DOHH2 (cell line): Measurements from ENCODE around the gene CALHM5.

Experiments used
- H3F3A ChIP-seq: fragments of 200-600 bp; sonication (generic), shearing (Covaris generic); 2 replicates; pipeline ENCODE4 v1.6.0; 2016; ENCODE audit warnings: antibody characterized with exemption, mild to moderate bottlenecking; ENCODE audit not compliant: control insufficient read depth, insufficient read depth
- H3K27ac ChIP-seq: fragments of 200-600 bp; sonication (generic); 2 replicates; pipeline ENCODE4 v1.5.1; 2014; ENCODE audit warnings: low read depth, mild to moderate bottlenecking, low read length, moderate library complexity
- H3K27me3 ChIP-seq: fragments of 200-600 bp; sonication (generic); 2 replicates; pipeline ENCODE4 v1.6.1; 2014; ENCODE audit warnings: mild to moderate bottlenecking, low read length, mixed read lengths; ENCODE audit not compliant: control insufficient read depth
- H3K36me3 ChIP-seq: fragments of 200-600 bp; sonication (generic); 2 replicates; pipeline ENCODE4 v1.6.1; 2014; ENCODE audit warnings: mild to moderate bottlenecking, low read length, moderate library complexity, mixed read lengths; ENCODE audit not compliant: control insufficient read depth
- H3K4me1 ChIP-seq: fragments of 200-600 bp; sonication (generic); 2 replicates; pipeline ENCODE4 v1.6.1; 2014; ENCODE audit warnings: mild to moderate bottlenecking, low read length, mixed read lengths; ENCODE audit not compliant: control insufficient read depth
- H3K4me2 ChIP-seq: fragments of 200-600 bp; sonication (generic); 2 replicates; pipeline ENCODE4 v1.6.0; 2014; ENCODE audit warnings: mild to moderate bottlenecking, low read length, moderate library complexity
- H3K4me3 ChIP-seq: fragments of 200-600 bp; sonication (generic); 2 replicates; pipeline ENCODE4 v1.5.1; 2014; ENCODE audit warnings: mild to moderate bottlenecking, low read length, mixed read lengths
- H3K79me2 ChIP-seq: fragments of 200-600 bp; sonication (generic); 2 replicates; pipeline ENCODE4 v1.6.1; 2014; ENCODE audit warnings: mild to moderate bottlenecking, low read length, mixed read lengths; ENCODE audit not compliant: control insufficient read depth
- H3K9me2 ChIP-seq: fragments of 200-600 bp; sonication (generic); replicated peaks from 2 replicates; pipeline ENCODE4 v1.6.1; 2014; ENCODE audit warnings: mild to moderate bottlenecking, low read length, mixed read lengths; ENCODE audit not compliant: control insufficient read depth
- H3K9me3 ChIP-seq: fragments of 200-600 bp; sonication (generic); 2 replicates; pipeline ENCODE4 v1.6.1; 2014; ENCODE audit warnings: antibody characterized with exemption, low read length, mixed read lengths; ENCODE audit not compliant: control insufficient read depth, insufficient read depth
- H4K20me1 ChIP-seq: fragments of 200-600 bp; sonication (generic); 2 replicates; pipeline ENCODE4 v1.6.0; 2014; ENCODE audit warnings: low read depth, mild to moderate bottlenecking, antibody characterized with exemption, low read length, moderate library complexity; ENCODE audit not compliant: control insufficient read depth, insufficient read depth
- CTCF ChIP-seq: fragments of 200-600 bp; sonication (generic); IDR thresholded peaks from one replicate; pipeline ENCODE4 v1.5.1; 2014; ENCODE audit warnings: antibody characterized with exemption, mild to moderate bottlenecking, low read depth, low read length; ENCODE audit not compliant: poor library complexity, severe bottlenecking
- EZH2phosphoT487 ChIP-seq: fragments of 200-600 bp; sonication (generic); IDR thresholded peaks from 2 replicates; pipeline ENCODE4 v1.6.1; 2017; ENCODE audit warnings: borderline replicate concordance, mild to moderate bottlenecking, antibody characterized with exemption, low read length, moderate library complexity, mixed read lengths

Gene CALHM5

GRCh38 chr6:116562614-116563013, 51.2 kb downstream of the CALHM5 start:
- Histone ChIP-seq H3K79me2 (no peaks in the 10 kb centered on the region), H3K4me2 (no peak overlapping the region)
- TF ChIP-seq CTCF (no peak), EZH2phosphoT487 (no peak)

GRCh38 chr6:116563830-116564229, 52.4 kb downstream of the CALHM5 start:
- H3F3A ChIP-seq: no peaks in the 10 kb centered on the region; the same call in 1 of the 2 replicates
- H3K4me2 ChIP-seq: no peak overlapping the region
- peaks cover 31% of the 10 kb centered on the region for H3K27me3 ChIP-seq
- no peaks in the 10 kb centered on the region for H3K9me2 ChIP-seq
- no peaks in the 10 kb centered on the region for H4K20me1 ChIP-seq
- H3K9me3 ChIP-seq: no peaks in the 10 kb centered on the region
- no peak overlapping the region for H3K27ac ChIP-seq
- H3K4me1 ChIP-seq: peaks cover 8% of the 10 kb centered on the region
- TF ChIP-seq CTCF (no peak), EZH2phosphoT487 (no peak)
- no peak overlapping the region for H3K4me3 ChIP-seq
- no peaks in the 10 kb centered on the region for H3K79me2 ChIP-seq
- H3K36me3 ChIP-seq: no peaks in the 10 kb centered on the region

More at GRCh38 chr6:116562614-116563013, 51.2 kb downstream of the CALHM5 start:
- Histone ChIP-seq H3K36me3 (no peaks in the 10 kb centered on the region), H4K20me1 (no peaks in the 10 kb centered on the region), H3F3A (no peaks in the 10 kb centered on the region), H3K9me3 (no peaks in the 10 kb centered on the region), H3K27ac (no peak overlapping the region), H3K9me2 (no peaks in the 10 kb centered on the region), H3K27me3 (peaks cover 31% of the 10 kb centered on the region), H3K4me3 (no peak overlapping the region), H3K4me1 (peaks cover 5% of the 10 kb centered on the region; the same call in 1 of the 2 replicates)

- no peak for TF ChIP-seq EZH2phosphoT487
- H3K27ac ChIP-seq: no peak overlapping the region
- peaks cover 13% of the 10 kb centered on the region for H3K4me1 ChIP-seq
- H3K4me3 ChIP-seq: no peak overlapping the region
- H3F3A ChIP-seq: no peaks in the 10 kb centered on the region; the same call in 1 of the 2 replicates
- no peaks in the 10 kb centered on the region; the same call in 1 of the 2 replicates for H3K79me2 ChIP-seq
- H4K20me1 ChIP-seq: no peaks in the 10 kb centered on the region
- no peak overlapping the region for H3K4me2 ChIP-seq
- H3K36me3 ChIP-seq: no peaks in the 10 kb centered on the region
- H3K27me3 ChIP-seq: peaks cover 28% of the 10 kb centered on the region
- no peaks in the 10 kb centered on the region for H3K9me3 ChIP-seq
- H3K9me2 ChIP-seq: no peaks in the 10 kb centered on the region
These were observed 52.9 kb downstream of the CALHM5 start for GRCh38 chr6:116564311-116564710.

- Histone ChIP-seq H3K4me2 (peak overlapping the region; percentile 38), H3F3A (no peaks in the 10 kb centered on the region; the same call in 1 of the 2 replicates), H3K27ac (no peak overlapping the region), H3K4me1 (peaks cover 21% of the 10 kb centered on the region), H3K4me3 (0 out of 2 replicates have a peak overlapping the region, but pooled peaks have one; percentile 11), H3K27me3 (peaks cover 25% of the 10 kb centered on the region), H3K79me2 (peaks cover 9% of the 10 kb centered on the region), H4K20me1 (no peaks in the 10 kb centered on the region), H3K9me3 (no peaks in the 10 kb centered on the region), H3K36me3 (no peaks in the 10 kb centered on the region), H3K9me2 (no peaks in the 10 kb centered on the region)
- no peak for TF ChIP-seq CTCF
- no peak for TF ChIP-seq EZH2phosphoT487
These were observed 53.8 kb downstream of the CALHM5 start for GRCh38 chr6:116564921-116565872.
